ENCODE measurements around the gene COL20A1. TPM values are rescaled to one million over a fixed set of nuclear protein-coding genes. Genes with fewer than 3 reads are reported as not detected.

The COL20A1 gene
- total and polyA plus RNA-seq, 2 of the 13 experiments (the other 11 are each of a cell fraction or from before 2014, with no cell fraction given): not detected

GRCh38 chr20:63345328-63346100, 52.5 kb downstream of the COL20A1 start (continued):
- TF ChIP-seq CEBPZ (IDR thresholded peaks at IDR 0.05; ENCODE audit: low read length) (no peak), ZNF275 (CRISPR knock-in tag; IDR thresholded peaks at IDR 0.05; ENCODE audit: borderline replicate concordance) (no peak), ZFY (CRISPR knock-in tag; IDR thresholded peaks at IDR 0.05) (no peak), DRAP1 (CRISPR knock-in tag; IDR thresholded peaks at IDR 0.05) (no peak)
